Measurements from ENCODE around the gene ITPR2. TPM values are rescaled to one million over a fixed set of nuclear protein-coding genes. Genes with fewer than 3 reads are reported as not detected.
"Not testable (repeated sequence)": the region's sequence is repeated elsewhere in the genome, so short reads cannot be mapped to it uniquely, and the experiment has no call there.

Gene ITPR2
- total RNA-seq, 1 experiment from 2014 or later = 17.5 TPM

GRCh38 chr12:26744042-26744626 lies 88.9 kb downstream of the ITPR2 start:
- in situ Hi-C loops (cut with HindIII; ENCODE audit: low sequenced_read_pairs) = no loop called here
- DNase-seq (ENCODE audit: low spot score) = no peak

- DNase-seq (ENCODE audit: low spot score) = no peak
- in situ Hi-C loops (cut with HindIII; ENCODE audit: low sequenced_read_pairs) = no loop called here
Observed at GRCh38 chr12:26741584-26742227, 91.3 kb downstream of the ITPR2 start.

GRCh38 chr12:26740991-26741390 lies 92.0 kb downstream of the ITPR2 start:
- no peak for DNase-seq (ENCODE audit: low spot score)
- in situ Hi-C loops (cut with HindIII; ENCODE audit: low sequenced_read_pairs) = no loop called here

GRCh38 chr12:26740348-26740747 lies 92.6 kb downstream of the ITPR2 start:
- in situ Hi-C loops (cut with HindIII; ENCODE audit: low sequenced_read_pairs) = no loop called here
- DNase-seq (ENCODE audit: low spot score) = no peak

- in situ Hi-C loops (cut with HindIII; ENCODE audit: low sequenced_read_pairs) = no loop called here
- no peak for DNase-seq (ENCODE audit: low spot score)
Observed at GRCh38 chr12:26737487-26738030, 95.4 kb downstream of the ITPR2 start.

GRCh38 chr12:26736563-26737486 lies 96.2 kb downstream of the ITPR2 start:
- no peak for DNase-seq (ENCODE audit: low spot score)
- in situ Hi-C loops (cut with HindIII; ENCODE audit: low sequenced_read_pairs) = no loop called here

GRCh38 chr12:26735249-26735639 lies 97.8 kb downstream of the ITPR2 start:
- in situ Hi-C loops (cut with HindIII; ENCODE audit: low sequenced_read_pairs) = no loop called here
- no peak for DNase-seq (ENCODE audit: low spot score)

GRCh38 chr12:26734510-26735248 lies 98.3 kb downstream of the ITPR2 start:
- DNase-seq (ENCODE audit: low spot score) = no peak
- in situ Hi-C loops (cut with HindIII; ENCODE audit: low sequenced_read_pairs) = no loop called here

GRCh38 chr12:26732005-26732908 lies 100.7 kb downstream of the ITPR2 start:
- in situ Hi-C loops (cut with HindIII; ENCODE audit: low sequenced_read_pairs) = no loop called here
- DNase-seq (ENCODE audit: low spot score) = no peak

- no peak for DNase-seq (ENCODE audit: low spot score)
- in situ Hi-C loops (cut with HindIII; ENCODE audit: low sequenced_read_pairs) = no loop called here
Observed at GRCh38 chr12:26730481-26731350, 102.3 kb downstream of the ITPR2 start.

GRCh38 chr12:26729137-26729671 lies 103.8 kb downstream of the ITPR2 start:
- in situ Hi-C loops (cut with HindIII; ENCODE audit: low sequenced_read_pairs); DNase-seq (ENCODE audit: low spot score): not testable (repeated sequence)

GRCh38 chr12:26728205-26729050 lies 104.6 kb downstream of the ITPR2 start:
- DNase-seq (ENCODE audit: low spot score) = no peak
- in situ Hi-C loops (cut with HindIII; ENCODE audit: low sequenced_read_pairs) = no loop called here

- in situ Hi-C loops (cut with HindIII; ENCODE audit: low sequenced_read_pairs) = no loop called here
- DNase-seq (ENCODE audit: low spot score) = no peak
Observed at GRCh38 chr12:26727482-26728204, 105.4 kb downstream of the ITPR2 start.

- in situ Hi-C loops (cut with HindIII; ENCODE audit: low sequenced_read_pairs) = no loop called here
- DNase-seq (ENCODE audit: low spot score) = no peak
Observed at GRCh38 chr12:26726956-26727355, 106.0 kb downstream of the ITPR2 start.

- in situ Hi-C loops (cut with HindIII; ENCODE audit: low sequenced_read_pairs) = no loop called here
Observed at GRCh38 chr12:26725276-26725916, 107.6 kb downstream of the ITPR2 start.

More at GRCh38 chr12:26725276-26725916, 107.6 kb downstream of the ITPR2 start:
- DNase-seq (ENCODE audit: low spot score) = no peak
